HG03175 (cell line): ENCODE results near the gene EDIL3.
A peak's percentile ranks its signal among the peaks of the same experiment; 100 is the strongest.

Experiments
- ATAC-seq: cut with Tn5 transposase; IDR thresholded peaks from one replicate; pipeline ENCODE4 v1.9.1; 2021; ENCODE audit warnings: mild to moderate bottlenecking, moderate library complexity; ENCODE audit not compliant: unreplicated experiment

Gene EDIL3

GRCh38 chr5:83973925-83974815, 410.5 kb downstream of the EDIL3 start:
- ATAC-seq: no peak

- no peak for ATAC-seq
These were observed 411.8 kb downstream of the EDIL3 start for GRCh38 chr5:83972909-83973308.

DNA sequence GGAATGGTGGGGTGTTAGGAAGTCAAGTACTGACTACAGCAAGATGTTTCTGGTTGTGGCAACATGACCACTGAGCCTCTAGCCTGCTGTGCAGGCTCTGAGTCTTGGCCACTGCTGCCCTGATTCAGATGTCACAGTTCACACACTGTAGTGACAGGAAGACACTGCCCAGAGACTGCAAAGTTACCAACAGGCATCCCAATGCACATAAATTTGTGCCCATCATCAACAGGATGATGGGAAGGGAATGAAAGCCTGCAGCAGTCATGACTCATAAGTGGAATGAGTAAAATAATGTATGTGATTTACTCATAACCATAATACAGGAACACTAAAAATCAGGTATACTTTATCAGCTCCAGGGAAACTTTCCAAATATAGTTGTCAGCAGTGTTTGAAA, 412.4 kb downstream of the EDIL3 start:
- ATAC-seq: no peak

DNA sequence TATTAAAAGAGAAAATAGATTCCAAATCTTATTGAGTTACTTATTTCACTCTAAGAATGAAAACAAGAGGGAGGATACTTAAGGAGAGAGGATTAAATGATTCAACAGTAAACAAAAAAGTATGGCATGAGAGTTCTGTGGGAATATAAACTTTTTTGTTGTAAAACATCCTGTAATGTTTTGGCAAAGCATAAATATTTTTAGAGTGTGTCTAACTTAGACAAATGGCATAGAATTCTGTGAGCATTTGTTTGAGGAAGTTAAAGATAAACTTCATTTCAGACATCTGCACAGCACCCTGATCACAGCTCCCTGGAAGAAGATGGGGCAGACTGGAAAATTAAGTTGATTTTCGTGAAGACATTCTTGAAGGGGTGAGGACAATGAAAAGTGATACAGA, 417.3 kb downstream of the EDIL3 start:
- ATAC-seq: no peak

- no peak for ATAC-seq
These were observed 419.2 kb downstream of the EDIL3 start for GRCh38 chr5:83965441-83965840.

GRCh38 chr5:83964271-83964670, 420.4 kb downstream of the EDIL3 start:
- ATAC-seq: no peak

GRCh38 chr5:83957188-83957587, 427.5 kb downstream of the EDIL3 start:
- ATAC-seq: no peak

GRCh38 chr5:83956386-83956785, 428.3 kb downstream of the EDIL3 start:
- ATAC-seq: no peak

GRCh38 chr5:83955916-83956315, 428.8 kb downstream of the EDIL3 start:
- ATAC-seq: no peak

DNA sequence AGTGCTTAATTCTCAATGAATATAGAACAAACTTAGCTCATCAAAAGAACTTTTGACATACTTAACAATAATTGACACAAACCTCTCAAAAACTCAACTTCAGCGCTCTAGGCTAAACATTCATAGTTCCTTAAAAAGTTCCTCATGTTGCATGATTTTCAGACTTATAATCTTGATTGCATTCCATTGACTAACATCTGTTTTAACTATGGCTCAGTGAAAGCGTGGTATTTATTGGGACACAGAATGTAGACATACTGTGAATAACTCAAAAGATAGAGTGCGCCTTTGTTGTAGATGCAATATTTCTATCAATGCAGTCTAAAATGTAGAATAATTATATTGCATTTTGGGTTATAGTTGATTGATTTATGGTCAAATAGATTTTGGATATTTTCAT, 436.9 kb downstream of the EDIL3 start:
- ATAC-seq: no peak

- ATAC-seq: no peak
These were observed 438.2 kb downstream of the EDIL3 start for GRCh38 chr5:83946516-83946915.

GRCh38 chr5:83942155-83942554, 442.5 kb downstream of the EDIL3 start:
- ATAC-seq: no peak

DNA sequence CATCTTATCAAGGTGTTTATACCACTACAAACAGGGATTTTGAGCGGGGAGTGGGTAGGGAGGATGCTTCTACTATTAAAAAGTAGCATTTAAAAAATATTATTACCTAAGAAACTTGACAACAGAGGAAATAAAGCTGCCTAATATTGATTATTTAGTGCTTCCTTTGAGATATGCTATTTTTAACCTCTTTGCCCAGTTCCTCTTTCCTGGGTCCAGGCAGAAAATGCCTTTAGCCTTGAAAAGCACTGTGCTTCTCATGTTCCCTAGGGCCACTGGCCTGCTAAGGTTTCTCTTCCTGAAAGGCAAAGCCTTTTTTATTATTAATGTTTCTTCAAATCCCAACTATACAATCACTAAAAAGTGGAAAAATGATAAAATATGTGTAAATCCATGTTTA, 446.8 kb downstream of the EDIL3 start:
- ATAC-seq: no peak

GRCh38 chr5:83931969-83932368, 452.7 kb downstream of the EDIL3 start:
- no peak for ATAC-seq

- ATAC-seq: peak; percentile 62
These were observed 457.4 kb downstream of the EDIL3 start for GRCh38 chr5:83927140-83927733.

DNA sequence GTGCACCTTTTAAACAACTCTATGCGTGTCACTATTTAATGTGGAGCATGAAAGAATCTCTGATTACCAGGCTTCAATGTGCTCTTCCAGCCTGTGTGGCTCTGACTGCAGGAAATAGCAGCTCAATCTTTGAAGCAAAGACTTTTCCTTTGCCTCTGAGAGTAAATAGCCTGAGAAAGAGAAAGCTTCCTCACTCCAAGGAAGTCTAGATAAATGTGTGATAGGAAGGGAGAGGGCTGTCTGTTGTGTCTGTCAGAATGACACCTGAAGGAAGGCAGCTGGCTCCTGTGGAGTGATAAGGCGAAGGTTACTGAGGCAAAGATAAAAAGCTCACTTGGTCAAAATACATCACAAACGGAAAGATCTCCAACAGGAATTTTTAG, 458.7 kb downstream of the EDIL3 start:
- no peak for ATAC-seq

GRCh38 chr5:83925321-83925954, 459.2 kb downstream of the EDIL3 start:
- ATAC-seq: no peak

DNA sequence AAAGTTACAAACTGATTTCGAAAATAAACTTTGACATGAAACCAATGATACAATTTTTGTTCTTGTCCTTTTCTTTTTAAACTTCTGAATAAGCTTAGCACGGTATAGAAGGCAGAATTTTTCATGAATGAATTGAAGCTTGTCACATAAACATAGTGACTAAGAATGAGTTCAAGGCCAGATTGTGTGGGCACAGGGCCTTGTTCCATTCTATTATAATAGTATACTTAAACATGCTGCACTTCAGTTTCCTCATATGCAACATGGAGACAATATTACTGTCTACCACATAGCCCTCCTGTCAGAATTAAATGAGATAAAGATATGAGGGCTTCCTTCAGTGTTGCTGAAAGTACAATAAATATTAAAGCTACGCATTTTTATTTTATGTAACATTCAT, 459.8 kb downstream of the EDIL3 start:
- ATAC-seq: no peak

GRCh38 chr5:83924171-83924570, 460.5 kb downstream of the EDIL3 start:
- ATAC-seq: no peak

DNA sequence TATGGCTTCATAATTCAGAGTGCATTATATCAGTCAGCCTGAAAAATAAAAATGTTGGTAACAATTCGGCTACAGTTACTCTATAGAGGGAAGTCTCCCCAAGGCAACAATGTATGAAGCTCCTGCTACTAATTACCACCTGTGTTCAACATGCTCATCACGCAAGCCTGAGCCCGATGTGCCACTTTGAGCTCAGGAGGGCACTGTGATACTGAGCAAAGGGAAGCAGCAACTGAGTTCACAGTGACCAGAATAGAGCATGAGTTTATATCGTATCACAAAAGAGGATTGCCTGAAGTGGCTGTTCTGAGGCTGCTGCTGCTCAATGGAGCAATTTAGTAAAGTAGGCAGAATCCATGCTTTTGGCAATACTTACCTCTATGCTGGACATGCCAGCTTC, 462.0 kb downstream of the EDIL3 start:
- ATAC-seq: no peak

- ATAC-seq: no peak
These were observed 462.9 kb downstream of the EDIL3 start for GRCh38 chr5:83921666-83922193.
